K562 (cell line): ENCODE results near the gene IGSF9. TPM values are rescaled to one million over a fixed set of nuclear protein-coding genes. Genes with fewer than 3 reads are reported as not detected.

Source experiments
- ATAC-seq: fragments of 200-7000 bp; cut with Tn5 transposase; 3 replicates; pipeline ENCODE4 v1.9.1; 2020; ENCODE audit warnings: moderate library complexity
- BruUV-seq: library from RNA; stranded (reverse); fragments of 400-500 nt; replicated peaks from 2 replicates; lab custom pipeline; 2021; lab: Mats Ljungman, UMichigan
- CTCF ChIA-PET: fragments of 300-600 bp; formaldehyde crosslinking; extraction: SDS; loops from one replicate; lab custom pipeline; 2021; ENCODE audit warnings: low intra/inter-chr PET ratio; lab: Yijun Ruan, JAX
- POLR2A ChIA-PET: fragments of 300-600, 350-650 bp; sonication (Branson Sonifier 250); formaldehyde crosslinking; extraction: SDS; loops from one replicate; lab custom pipeline; 2021; ENCODE audit warnings: antibody characterized with exemption, inconsistent platforms; lab: Yijun Ruan, JAX
- DNase-seq, 4 experiments: peaks; one replicate each; pipeline versions ENCODE4 v3.0.0 to v3.0.0-alpha.2; 2011 to 2018; ENCODE audit warnings: low spot score in 3 of 4, mixed read lengths in 3 of 4; ENCODE audit errors: extremely low read depth in 1 of 4
- FAIRE-seq: peaks from 2 replicates; lab custom pipeline; 2011; peaks lifted over from hg19 to GRCh38; lab: Jason Lieb, UNC
- H2AFZ ChIP-seq: 2 replicates; pipeline ENCODE4 v1.6.0; 2011; ENCODE audit warnings: low read depth, low read length, control low read depth, inconsistent platforms
- H3K27ac ChIP-seq: fragments of 200-600 bp; 3 replicates; pipeline ENCODE4 v1.8.0; 2011; ENCODE audit warnings: low read depth, mild to moderate bottlenecking, control low read depth, inconsistent platforms, low read length, moderate library complexity, mixed read lengths; ENCODE audit errors: extremely low read depth
- H3K27me3 ChIP-seq, 2 experiments: fragments of 300-600 bp in 1 of 2; 2 replicates in 1 of 2; 3 replicates in 1 of 2; pipeline versions ENCODE4 v1.6.0 to v1.8.0; 2011; ENCODE audit warnings: inconsistent platforms in 2 of 2, low read length in 2 of 2, mild to moderate bottlenecking in 1 of 2, mixed read lengths in 1 of 2, moderate library complexity in 1 of 2; ENCODE audit not compliant: control insufficient read depth in 2 of 2, insufficient read depth in 2 of 2
- H3K36me3 ChIP-seq: fragments of 300-600 bp; 3 replicates; pipeline ENCODE4 v1.8.0; 2011; ENCODE audit warnings: mild to moderate bottlenecking, low read length, inconsistent platforms; ENCODE audit not compliant: control insufficient read depth, insufficient read depth
- H3K4me1 ChIP-seq, 2 experiments: fragments of 200-600 bp in 1 of 2; replicated peaks in 1 of 2; 2 replicates in 1 of 2; 3 replicates in 1 of 2; pipeline versions ENCODE4 v1.5.1 to v1.8.0; 2011; ENCODE audit warnings: inconsistent platforms in 2 of 2, low read length in 2 of 2, mild to moderate bottlenecking in 1 of 2, mixed read lengths in 1 of 2, moderate library complexity in 1 of 2; ENCODE audit not compliant: control insufficient read depth in 2 of 2, insufficient read depth in 2 of 2
- H3K4me2 ChIP-seq: 2 replicates; pipeline ENCODE4 v1.6.1; 2011; ENCODE audit warnings: low read length, control low read depth, inconsistent platforms, mixed read lengths; ENCODE audit not compliant: insufficient read depth
- H3K4me3 ChIP-seq: fragments of 200-600 bp; sonication (generic), shearing (Covaris generic); 2 replicates; pipeline ENCODE4 v1.5.1; 2016; ENCODE audit warnings: control low read depth, inconsistent platforms
- H3K79me2 ChIP-seq: fragments of 200-600 bp; 3 replicates; pipeline ENCODE4 v1.8.0; 2011; ENCODE audit warnings: low read length, inconsistent platforms; ENCODE audit not compliant: control insufficient read depth, insufficient read depth
- H3K9ac ChIP-seq, 2 experiments: 2 replicates each; pipeline versions ENCODE4 v1.6.0 to v1.6.1; 2011; ENCODE audit warnings: low read depth in 2 of 2, low read length in 2 of 2, control low read depth in 1 of 2, inconsistent platforms in 1 of 2, mild to moderate bottlenecking in 1 of 2, mixed read lengths in 1 of 2; ENCODE audit not compliant: insufficient read depth in 1 of 2
- H3K9me1 ChIP-seq: one replicate; pipeline ENCODE4 v1.6.0; 2011; ENCODE audit warnings: inconsistent platforms, mild to moderate bottlenecking, low read length, moderate library complexity; ENCODE audit not compliant: control insufficient read depth, insufficient read depth
- H3K9me3 ChIP-seq: replicated peaks from 2 replicates; pipeline ENCODE4 v1.5.1; 2011; ENCODE audit warnings: low read depth, low read length, inconsistent platforms; ENCODE audit not compliant: control insufficient read depth, insufficient read depth
- H4K20me1 ChIP-seq: replicated peaks from 2 replicates; pipeline ENCODE4 v1.6.1; 2011; ENCODE audit warnings: low read length, inconsistent platforms, mixed read lengths; ENCODE audit not compliant: control insufficient read depth, insufficient read depth
- LEF1 ChIP-seq: fragments of 450-650 bp; IDR thresholded peaks from 2 replicates; pipeline ENCODE4 v1.6.1; 2016; ENCODE audit warnings: mild to moderate bottlenecking
- PHTF2 ChIP-seq: fragments of 250-450 bp; sonication (Bioruptor Pico); IDR thresholded peaks from 2 replicates; pipeline ENCODE4 v1.5.0; 2021; ENCODE audit warnings: mild to moderate bottlenecking
- TBP ChIP-seq: optimal IDR thresholded peaks from 2 replicates; pipeline ENCODE3; 2011; ENCODE audit warnings: low read depth, low read length, improper control_type of control experiment
- ZBTB43 ChIP-seq: sonication (generic); formaldehyde crosslinking; IDR thresholded peaks from 2 replicates; pipeline ENCODE4 v1.8.0; 2023; ENCODE audit warnings: mild to moderate bottlenecking, missing genetic modification reagents
- WGBS: fragments of 100-300 bp; shearing (Covaris generic); methylation state at CpG from one replicate; pipeline ENCODE4 v1.1.6; 2016; ENCODE audit warnings: low coverage, mixed read lengths; ENCODE audit not compliant: insufficient coverage; ENCODE audit errors: missing lambda C conversion rate; 5-methylcytosine and 5-hydroxymethylcytosine counted together
- in situ Hi-C: fragments of 300-500 bp; cut with MboI; formaldehyde crosslinking; loops from 4 replicates; pipeline ENCODE4 v1.15.0; 2018; ENCODE audit warnings: inconsistent platforms, mixed read lengths
- intact Hi-C: fragments of 100-400 bp; cut with micrococcal nuclease; formaldehyde crosslinking; loops from 2 replicates; pipeline ENCODE4 v1.14.2; 2022
- polyA plus RNA-seq, 8 experiments: library from polyadenylated mRNA; depleted of rRNA in 4 of 8; stranded (reverse) in 5 of 8; unstranded in 3 of 8; fragments of >200 nt; fragmentation: Nextera tagmentation in 2 of 8; fragmentation: Illumina TruSeq in 1 of 8; extraction: Ambion mirVana in 2 of 8; extraction: Trizol in 1 of 8; gene quantifications; 2 replicates each; pipeline versions ENCODE4 v1.2.1 to v1.2.3, GENCODE V29; 2011 to 2014; ENCODE audit warnings: inconsistent platforms in 1 of 8, missing spikeins in 1 of 8
- total RNA-seq, 7 experiments: library from RNA; depleted of rRNA in 6 of 7; stranded (reverse); fragments of >200 nt in 6 of 7; fragmentation: Illumina TruSeq in 2 of 7; extraction: Trizol in 2 of 7; gene quantifications; 2 replicates each; pipeline versions ENCODE4 v1.2.1 to v1.2.3, GENCODE V29; 2011 to 2021; ENCODE audit warnings: low replicate concordance in 1 of 7

Gene IGSF9
- total and polyA plus RNA-seq, 9 of the 15 experiments (the other 6 are each of a cell fraction or from before 2014, with no cell fraction given) = 0.03 to 0.29 (median 0.07) TPM; not detected in 1

DNA sequence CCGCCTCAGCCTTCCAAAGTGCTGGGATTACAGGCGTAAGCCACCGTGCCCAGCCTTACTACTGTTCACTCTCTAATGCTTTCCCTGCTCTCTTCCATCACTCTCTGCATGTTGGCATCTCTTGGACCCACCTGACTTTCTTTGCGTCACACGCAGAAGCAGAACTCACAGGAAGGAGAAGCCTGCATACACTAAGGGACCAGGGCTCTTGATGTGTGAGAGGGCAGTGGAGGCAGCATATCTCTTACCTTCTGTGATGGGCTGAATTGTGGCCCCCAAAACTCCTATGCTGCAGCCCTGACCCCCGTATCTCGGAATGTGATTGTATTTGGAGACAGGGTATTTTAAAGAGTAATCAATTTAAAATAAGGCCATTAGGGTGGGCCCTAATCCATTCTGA is 35.4 kb upstream of the IGSF9 start:
- intact Hi-C loops = no loop called here
- TF ChIP-seq PHTF2 (CRISPR knock-in tag) (no peak), TBP (no peak)
- no peak for DNase-seq
- BruUV-seq = no TSS peak
- no peaks in the 10 kb centered on the region for H3K9me1 ChIP-seq
- no peak overlapping the region for H3K9ac ChIP-seq
- no peak overlapping the region for H2AFZ ChIP-seq
- no peaks in the 10 kb centered on the region for H4K20me1 ChIP-seq
- no peaks in the 10 kb centered on the region for H3K9me3 ChIP-seq
- peaks cover 23 to 42% of the 10 kb centered on the region in 2 experiments; a peak in 4 of 5 replicates for H3K27me3 ChIP-seq
- H3K36me3 ChIP-seq = no peaks in the 10 kb centered on the region
- ATAC-seq = no peak
- H3K4me3 ChIP-seq = no peak overlapping the region
- no peak overlapping the region for H3K4me2 ChIP-seq
- CTCF ChIA-PET = interaction anchor here (0.5 kb wide), 1 partner anchor 22 kb away, joined by 3 read pairs; no protein-coding TSS in a partner anchor
- no peak overlapping the region for H3K27ac ChIP-seq
- POLR2A ChIA-PET = no interaction called here
- in situ Hi-C loops = loop anchor here (25.0 kb wide), 1 partner anchor 793 kb away; no protein-coding TSS in a partner anchor
- H3K79me2 ChIP-seq = no peaks in the 10 kb centered on the region
- no peak for FAIRE-seq
- no peaks in the 10 kb centered on the region for H3K4me1 ChIP-seq
- 6% methylated on average over 7 of the region's 7 CpGs for WGBS

GRCh38 chr1:159980076-159980475 is 34.7 kb upstream of the IGSF9 start:
- H3K27ac ChIP-seq = no peak overlapping the region
- CTCF ChIA-PET = no interaction called here
- TF ChIP-seq LEF1 (no peak), ZBTB43 (CRISPR knock-in tag) (no peak)
- TF ChIP-seq, all 486 proteins: peak for 0
- DNase-seq = no peak
- Histone ChIP-seq H3K4me2 (no peak overlapping the region), H3K27me3 (peaks cover 23 to 44% of the 10 kb centered on the region in 2 experiments; a peak in 4 of 5 replicates), H3K79me2 (no peaks in the 10 kb centered on the region), H3K9ac (no peak overlapping the region), H2AFZ (no peak overlapping the region), H3K9me1 (no peaks in the 10 kb centered on the region), H3K9me3 (no peaks in the 10 kb centered on the region), H3K36me3 (no peaks in the 10 kb centered on the region), H4K20me1 (no peaks in the 10 kb centered on the region; the same call in 1 of the 2 replicates), H3K4me3 (no peak overlapping the region), H3K4me1 (no peaks in the 10 kb centered on the region)
- in situ Hi-C loops (loop anchor here (25.0 kb wide), 1 partner anchor 793 kb away; no protein-coding TSS in a partner anchor), intact Hi-C loops (no loop called here)
- POLR2A ChIA-PET = interaction anchor here (0.6 kb wide), 1 partner anchor 75 kb away, joined by 5 read pairs; no protein-coding TSS in a partner anchor
- 3% methylated on average over 5 of the region's 6 CpGs for WGBS
- FAIRE-seq = no peak
- no peak for ATAC-seq
- no TSS peak for BruUV-seq
